Fibroblast of gingiva (primary cell): Measurements from ENCODE around the gene CFAP251.
"Not testable (repeated sequence)": the region's sequence is repeated elsewhere in the genome, so short reads cannot be mapped to it uniquely, and the experiment has no call there.

ENCODE experiments used
- DNase-seq: peaks from one replicate; pipeline ENCODE4 v3.0.0-alpha.2; 2011; ENCODE audit warnings: low read depth

The CFAP251 gene

DNA sequence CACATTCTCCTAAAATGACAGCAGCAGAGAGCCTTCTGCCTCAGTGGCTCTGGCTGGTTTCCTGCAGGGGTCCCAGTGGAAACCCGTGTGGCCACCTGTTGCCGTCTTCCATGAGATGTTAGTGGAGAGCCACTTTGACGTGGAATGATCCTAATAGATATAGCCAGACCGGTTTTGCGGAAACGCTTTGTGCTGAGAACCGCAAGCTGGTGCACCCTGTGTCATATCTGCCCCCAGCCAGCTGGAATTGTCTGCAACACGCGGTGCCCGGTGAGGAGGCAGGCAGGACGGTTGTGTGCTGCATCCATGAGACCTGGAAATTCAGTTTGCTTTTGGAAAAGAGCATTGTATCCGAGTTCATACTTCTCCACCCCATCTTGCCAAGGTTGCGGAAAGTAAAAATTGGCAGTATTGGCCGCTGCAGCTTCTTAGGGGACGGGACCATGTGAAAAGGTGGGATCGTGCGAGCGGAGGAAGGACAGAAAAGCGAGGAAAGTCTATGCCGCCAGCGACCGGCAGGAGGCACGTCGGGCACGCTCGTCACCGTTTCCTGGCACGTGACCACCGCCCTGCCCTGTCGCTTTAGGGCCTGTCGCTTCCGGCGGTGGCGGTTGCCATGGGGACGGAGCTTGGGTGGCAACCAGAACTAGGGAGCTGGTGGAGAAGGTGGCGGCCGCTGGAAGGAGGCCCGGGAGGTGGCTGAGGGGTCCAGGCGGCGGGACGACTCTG lies at the start of gene CFAP251:
TSS of gene CFAP251 (plus strand) at position 643 of the 729 bp plus-strand sequence. CDS start 2,714 bp downstream, outside the sequence.
- DNase-seq: peak; percentile 82

DNA sequence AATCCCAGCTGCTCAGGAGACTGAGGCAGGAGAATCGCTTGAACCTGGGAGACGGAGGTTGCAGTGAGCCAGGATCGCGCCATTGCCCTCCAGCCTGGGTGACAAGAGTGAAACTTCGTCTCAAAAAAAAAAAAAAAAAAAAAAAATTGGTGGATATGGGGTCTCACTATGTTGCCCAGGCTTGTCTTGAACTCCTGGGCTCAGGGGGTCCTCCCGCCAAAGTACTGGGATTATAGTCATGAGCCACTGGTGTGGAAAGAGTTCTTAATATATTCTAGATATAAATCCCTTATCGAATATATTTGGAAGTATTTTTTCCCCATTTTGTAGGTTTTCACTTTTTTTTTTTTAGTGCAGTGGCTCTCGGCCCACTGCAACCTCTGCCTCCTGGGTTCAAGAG lies 49.2 kb upstream of the CFAP251 start:
- not testable (repeated sequence) for DNase-seq

DNA sequence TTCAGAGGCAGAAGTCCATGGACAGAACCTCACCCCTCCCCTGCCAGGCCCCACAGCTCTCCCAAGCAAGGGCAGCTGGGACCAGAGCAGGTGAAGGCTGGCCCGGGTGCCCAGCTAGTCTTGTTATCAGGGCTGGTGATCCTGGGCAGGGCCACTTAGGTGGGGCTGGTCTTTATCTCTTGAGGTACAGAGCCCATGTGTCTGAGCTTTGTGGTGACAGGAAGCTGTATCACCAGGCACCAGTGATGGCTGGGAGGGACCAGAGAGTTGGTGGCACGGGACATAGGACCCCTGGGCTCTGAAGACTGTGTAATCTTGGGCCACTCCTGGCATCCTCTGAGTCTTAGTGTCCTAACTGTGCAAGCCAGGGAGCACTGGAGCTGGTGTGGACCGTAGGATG lies 46.9 kb upstream of the CFAP251 start:
- no peak for DNase-seq

GRCh38 chr12:121872546-121873215 lies 45.7 kb upstream of the CFAP251 start:
- peak; percentile 93 for DNase-seq

- no peak for DNase-seq
Observed at GRCh38 chr12:121873216-121873569, 45.2 kb upstream of the CFAP251 start.

DNA sequence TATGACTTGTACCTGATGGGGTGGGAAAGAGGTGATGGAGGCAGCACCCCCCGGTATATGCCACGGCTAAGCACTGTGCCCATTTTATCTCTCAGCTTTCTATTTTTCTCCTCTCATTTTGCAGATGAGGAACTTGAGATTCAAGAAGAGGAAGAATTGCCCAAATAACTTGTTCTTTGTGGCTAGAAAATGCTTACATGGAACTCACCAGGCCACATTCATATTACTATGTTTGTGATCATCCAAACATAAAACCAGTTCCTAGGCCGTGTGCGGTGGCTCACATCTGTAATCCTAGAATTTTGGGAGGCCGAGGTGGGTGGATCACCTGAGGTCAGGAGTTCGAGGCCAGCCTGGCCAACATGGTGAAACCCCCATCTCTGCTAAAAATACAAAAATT lies 44.3 kb upstream of the CFAP251 start:
- no peak for DNase-seq

GRCh38 chr12:121875582-121875981 lies 42.8 kb upstream of the CFAP251 start:
- no peak for DNase-seq

GRCh38 chr12:121876080-121876447 lies 42.3 kb upstream of the CFAP251 start:
- DNase-seq: not testable (repeated sequence)

DNA sequence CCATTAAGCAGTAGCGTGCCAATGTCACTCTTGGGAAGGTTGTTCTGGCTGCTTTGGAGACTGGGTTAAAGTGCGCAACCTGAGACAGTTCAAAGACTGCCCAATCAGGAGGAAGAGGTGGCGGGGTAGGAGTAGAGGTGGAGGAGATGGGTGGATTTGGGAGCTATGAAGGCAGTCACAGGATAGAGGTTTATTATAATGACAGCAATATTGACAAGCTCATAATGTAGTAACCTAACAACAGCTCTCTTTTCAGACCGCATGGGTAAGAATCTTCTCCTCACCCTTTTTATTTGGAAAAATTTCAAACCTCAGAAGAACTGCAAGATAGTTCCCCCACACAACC lies 35.1 kb upstream of the CFAP251 start:
- DNase-seq: no peak

- DNase-seq: not testable (repeated sequence)
Observed at GRCh38 chr12:121885129-121885528, 33.3 kb upstream of the CFAP251 start.

DNA sequence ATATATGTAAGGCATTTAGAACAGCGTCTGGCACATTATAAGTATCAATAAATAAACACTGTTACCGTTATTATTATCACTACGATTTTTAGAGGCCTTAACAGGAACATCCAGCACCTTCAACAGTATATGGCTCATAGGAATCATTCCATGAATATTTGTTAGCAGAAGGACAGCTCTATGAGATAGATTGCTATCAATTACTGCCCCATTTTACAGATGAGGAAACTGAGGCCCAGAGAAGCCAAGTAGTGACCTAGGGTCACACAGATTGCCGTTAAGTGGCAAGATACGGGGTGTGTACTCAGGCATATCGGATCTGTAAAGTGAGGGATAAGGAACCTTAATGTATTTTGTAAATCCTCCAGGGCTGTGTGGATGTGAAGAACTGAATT lies 30.3 kb upstream of the CFAP251 start:
- DNase-seq: no peak

DNA sequence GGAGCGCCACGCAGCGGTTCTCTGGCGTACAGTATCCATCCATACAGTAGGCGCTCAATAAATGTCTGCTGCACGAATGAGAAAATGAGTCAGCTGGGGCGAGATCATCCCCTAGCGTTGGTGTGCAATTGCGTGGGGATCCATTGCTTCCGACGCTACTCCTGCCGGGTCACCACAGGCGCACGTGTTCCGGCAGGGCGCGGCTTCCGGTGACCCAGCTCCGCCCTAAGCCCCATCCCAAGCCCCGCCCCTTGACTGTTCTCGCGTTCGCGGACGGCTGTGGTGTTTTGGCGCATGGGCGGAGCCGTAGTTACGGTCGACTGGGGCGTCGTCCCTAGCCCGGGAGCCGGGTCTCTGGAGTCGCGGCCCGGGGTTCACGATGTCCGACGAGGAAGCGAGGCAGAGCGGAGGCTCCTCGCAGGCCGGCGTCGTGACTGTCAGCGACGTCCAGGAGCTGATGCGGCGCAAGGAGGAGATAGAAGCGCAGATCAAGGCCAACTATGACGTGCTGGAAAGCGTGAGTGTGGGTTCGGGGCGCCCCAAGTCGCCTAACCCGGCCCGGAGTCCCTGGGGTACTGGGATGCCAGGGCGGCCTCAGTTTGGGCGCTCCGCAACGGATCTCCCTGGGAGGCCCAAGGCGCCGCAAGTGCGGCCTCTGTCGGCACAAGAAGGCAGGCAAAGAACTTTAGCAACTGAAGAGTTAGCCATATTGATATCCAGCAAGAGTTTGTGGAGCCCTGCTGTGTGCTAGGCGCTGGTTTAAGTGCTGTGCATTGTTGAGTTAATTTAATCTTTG lies 29.7 kb upstream of the CFAP251 start, which contains the start of gene PSMD9:
TSS of gene PSMD9 (plus strand) at position 313 of the 796 bp plus-strand sequence. CDS start at position 380, 67 bp downstream.
- peak; percentile 99 for DNase-seq

- DNase-seq: no peak
Observed at GRCh38 chr12:121889274-121889624, 29.1 kb upstream of the CFAP251 start.

DNA sequence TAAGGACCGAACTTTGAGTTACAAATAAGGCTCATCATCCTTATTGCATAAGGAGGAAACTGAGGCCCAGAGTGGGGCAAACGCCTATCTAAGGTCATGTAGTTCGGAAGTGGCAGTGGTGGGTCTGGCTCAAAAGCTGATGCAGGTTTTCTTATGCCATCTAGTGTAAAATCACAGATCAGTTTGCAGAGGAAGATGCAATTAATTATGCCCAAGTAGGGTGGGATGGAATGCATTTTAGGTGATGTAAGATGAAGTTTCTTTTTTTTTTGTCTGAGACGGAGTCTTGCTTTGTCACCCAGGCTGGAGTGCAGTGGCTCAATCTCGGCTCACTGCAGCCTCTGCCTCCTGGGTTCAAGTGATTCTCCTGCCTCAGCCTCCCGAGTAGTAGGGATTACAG lies 28.7 kb upstream of the CFAP251 start:
- peak; percentile 48 for DNase-seq

- no peak for DNase-seq
Observed at GRCh38 chr12:121892673-121893561, 25.5 kb upstream of the CFAP251 start.

DNA sequence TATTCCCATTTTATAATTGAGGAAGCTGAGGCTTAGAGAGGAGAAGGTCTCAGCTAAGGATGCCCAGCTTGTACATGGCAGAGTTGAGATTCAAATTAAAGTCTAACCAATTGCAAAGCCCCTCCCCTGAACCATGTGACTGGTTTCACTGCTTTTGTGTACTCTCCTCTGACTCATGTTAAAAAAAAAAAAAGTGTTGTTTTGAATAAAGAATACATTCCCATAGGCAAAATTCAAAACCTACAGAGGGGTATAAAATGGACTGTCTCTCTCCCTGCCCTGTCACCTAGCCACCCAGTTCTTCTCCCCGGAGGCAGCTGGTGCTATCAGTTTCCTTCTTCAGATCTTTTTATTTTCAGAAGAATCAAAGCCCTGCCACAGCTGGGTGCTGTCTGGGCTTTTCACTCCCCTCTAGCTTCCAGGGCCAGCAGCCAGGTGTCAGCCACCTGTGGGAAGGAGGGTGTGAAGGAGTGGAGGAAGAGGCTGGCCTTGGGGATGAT lies 24.4 kb upstream of the CFAP251 start:
- peak; percentile 50 for DNase-seq

- peak; percentile 24 for DNase-seq
Observed at GRCh38 chr12:121894633-121895032, 23.8 kb upstream of the CFAP251 start.

DNA sequence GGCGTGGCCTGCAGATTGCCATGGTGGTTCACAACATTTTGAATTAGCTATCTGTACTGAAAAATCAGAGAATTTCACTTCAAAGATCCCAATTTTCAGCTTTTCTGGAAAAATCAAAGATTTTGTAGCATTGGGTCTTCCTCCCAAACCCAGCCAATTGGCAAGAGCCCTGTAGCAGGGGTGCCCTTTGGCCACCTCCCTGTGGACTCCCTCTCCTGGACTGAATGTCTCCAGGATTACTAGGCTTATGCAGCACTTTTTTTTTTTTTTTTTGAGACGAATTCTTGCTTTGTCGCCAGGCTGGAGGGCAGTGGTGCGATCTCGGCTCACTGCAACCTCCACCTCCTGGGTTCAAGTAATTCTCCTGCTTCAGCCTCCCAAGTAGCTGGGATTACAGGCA lies 20.1 kb upstream of the CFAP251 start:
- DNase-seq: no peak

DNA sequence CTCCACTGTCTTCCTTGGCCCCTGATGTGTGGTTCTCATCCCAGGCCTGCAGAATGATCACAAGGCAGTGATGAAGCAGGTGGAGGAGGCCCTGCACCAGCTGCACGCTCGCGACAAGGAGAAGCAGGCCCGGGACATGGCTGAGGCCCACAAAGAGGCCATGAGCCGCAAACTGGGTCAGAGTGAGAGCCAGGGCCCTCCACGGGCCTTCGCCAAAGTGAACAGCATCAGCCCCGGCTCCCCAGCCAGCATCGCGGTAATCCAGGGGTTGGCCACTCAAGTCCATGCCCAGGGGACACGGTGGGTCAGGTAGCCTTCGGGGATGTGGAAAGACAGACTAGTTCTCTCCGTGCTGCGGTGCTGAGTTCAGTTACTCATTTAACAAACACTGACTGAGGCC lies 18.8 kb upstream of the CFAP251 start:
- DNase-seq: no peak

DNA sequence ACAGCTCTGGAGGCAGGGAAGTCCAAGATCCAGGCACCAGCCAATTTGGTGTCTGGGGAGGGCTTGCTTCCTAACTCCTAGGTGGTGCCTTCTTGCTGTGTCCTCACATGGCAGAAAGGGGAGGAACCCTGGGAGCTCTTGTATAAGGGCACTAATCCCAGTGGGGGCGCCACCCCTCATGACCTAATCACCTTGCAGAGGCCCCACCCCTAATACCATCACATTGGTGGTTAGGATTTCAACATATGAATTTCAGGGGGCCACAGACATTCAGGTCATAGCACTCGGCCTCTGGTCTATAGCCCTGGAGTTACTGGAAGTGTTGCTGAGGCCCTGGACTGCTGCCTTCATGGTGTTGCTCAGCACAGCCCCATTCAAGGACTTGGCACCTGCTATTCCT lies 15.2 kb upstream of the CFAP251 start:
- peak; percentile 18 for DNase-seq

DNA sequence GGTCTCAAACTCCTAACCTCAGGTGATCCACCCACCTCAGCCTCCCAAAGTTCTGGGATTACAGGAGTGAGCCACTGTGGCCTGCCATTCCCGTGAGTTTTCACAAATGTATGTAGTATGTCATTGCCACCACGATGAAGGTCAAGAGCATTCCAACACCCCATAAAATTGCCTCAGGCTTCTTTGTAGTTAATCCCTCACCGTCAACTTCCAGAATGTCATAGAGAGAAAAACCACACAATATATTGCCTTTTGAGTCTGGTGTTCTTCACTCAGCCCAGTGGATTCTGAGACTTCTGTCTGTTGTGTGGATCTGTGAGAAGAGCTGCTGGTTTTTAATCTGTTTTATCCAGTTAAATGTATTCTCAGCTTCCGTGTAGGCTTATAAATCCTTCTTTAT lies 12.6 kb upstream of the CFAP251 start:
- DNase-seq: no peak

DNA sequence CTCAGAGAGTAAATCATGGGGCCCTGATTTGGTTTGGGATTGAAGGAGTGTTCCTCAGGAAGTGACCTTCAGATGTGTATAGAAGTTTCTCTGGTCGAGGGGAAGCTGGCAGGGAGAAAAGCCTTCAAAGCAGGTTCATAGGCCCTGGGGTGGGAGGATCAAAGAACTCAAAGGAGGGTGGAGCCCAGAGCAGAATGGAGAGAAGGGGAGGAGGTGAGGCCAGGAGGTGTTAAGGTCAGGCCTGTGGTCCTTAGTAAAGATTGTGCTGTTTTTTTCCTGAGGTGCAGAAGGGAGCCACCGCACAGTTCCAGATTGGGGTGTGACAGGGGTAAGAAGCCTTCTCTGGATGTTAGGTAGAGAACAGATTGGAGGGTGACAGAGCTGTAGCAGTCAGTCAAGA lies 9.7 kb upstream of the CFAP251 start:
- DNase-seq: no peak
